H9 (cell line): ENCODE data around the gene PROCR. TPM values are rescaled to one million over a fixed set of nuclear protein-coding genes. Genes with fewer than 3 reads are reported as not detected.

Experiments used
- DNase-seq: peaks from one replicate; pipeline ENCODE4 v3.0.0-alpha.2; 2017
- H2AFZ ChIP-seq: one replicate; pipeline ENCODE4 v1.6.1; 2013; ENCODE audit warnings: mild to moderate bottlenecking, low read length, control low read depth, moderate library complexity
- H2AK5ac ChIP-seq: 2 replicates; pipeline ENCODE4 v1.6.1; 2013; ENCODE audit warnings: low read length, control low read depth, mixed read lengths; ENCODE audit not compliant: insufficient read length
- H2BK120ac ChIP-seq: one replicate; pipeline ENCODE4 v1.6.1; 2013; ENCODE audit warnings: low read depth, mild to moderate bottlenecking, low read length, control low read depth, inconsistent platforms; ENCODE audit not compliant: poor library complexity, severe bottlenecking
- H2BK12ac ChIP-seq: 2 replicates; pipeline ENCODE4 v1.6.1; 2013; ENCODE audit warnings: low read length, control low read depth, mixed read lengths, low read depth; ENCODE audit not compliant: insufficient read length
- H2BK15ac ChIP-seq: 2 replicates; pipeline ENCODE4 v1.6.1; 2013; ENCODE audit warnings: low read depth, low read length, control low read depth
- H2BK20ac ChIP-seq: one replicate; pipeline ENCODE4 v1.6.1; 2013; ENCODE audit warnings: low read depth, mild to moderate bottlenecking, low read length, control low read depth, inconsistent platforms; ENCODE audit not compliant: poor library complexity, severe bottlenecking
- H2BK5ac ChIP-seq: 2 replicates; pipeline ENCODE4 v1.6.1; 2013; ENCODE audit warnings: low read length, control low read depth, mixed read lengths; ENCODE audit not compliant: insufficient read length
- H3K14ac ChIP-seq: 2 replicates; pipeline ENCODE4 v1.6.1; 2013; ENCODE audit warnings: low read length, control low read depth; ENCODE audit not compliant: insufficient read depth
- H3K18ac ChIP-seq: 2 replicates; pipeline ENCODE4 v1.6.1; 2013; ENCODE audit warnings: low read depth, mild to moderate bottlenecking, mixed read lengths, low read length, control low read depth; ENCODE audit not compliant: insufficient read length
- H3K23ac ChIP-seq: 2 replicates; pipeline ENCODE4 v1.6.1; 2013; ENCODE audit warnings: low read length, control low read depth, mixed read lengths, low read depth; ENCODE audit not compliant: insufficient read length
- H3K23me2 ChIP-seq: 2 replicates; pipeline ENCODE4 v1.6.1; 2013; ENCODE audit warnings: low read depth, mild to moderate bottlenecking, mixed read lengths, low read length, control low read depth; ENCODE audit not compliant: insufficient read length, poor library complexity, severe bottlenecking
- H3K27ac ChIP-seq: 2 replicates; pipeline ENCODE4 v1.5.1; 2013; ENCODE audit warnings: low read length, control low read depth, mixed read lengths, low read depth; ENCODE audit not compliant: insufficient read length
- H3K27me3 ChIP-seq: 2 replicates; pipeline ENCODE4 v1.6.1; 2013; ENCODE audit warnings: low read length, control low read depth, inconsistent platforms; ENCODE audit not compliant: insufficient read depth
- H3K4ac ChIP-seq: 2 replicates; pipeline ENCODE4 v1.6.1; 2013; ENCODE audit warnings: low read depth, mild to moderate bottlenecking, control low read depth, inconsistent platforms, low read length, moderate library complexity
- H3K4me1 ChIP-seq: 2 replicates; pipeline ENCODE4 v1.6.1; 2013; ENCODE audit warnings: low read length, control low read depth, inconsistent platforms; ENCODE audit not compliant: insufficient read depth
- H3K4me2 ChIP-seq: 2 replicates; pipeline ENCODE4 v1.6.1; 2013; ENCODE audit warnings: low read length, control low read depth, mixed read lengths; ENCODE audit not compliant: insufficient read length, insufficient read depth
- H3K56ac ChIP-seq: 2 replicates; pipeline ENCODE4 v1.6.1; 2013; ENCODE audit warnings: low read depth, mild to moderate bottlenecking, mixed read lengths, low read length, control low read depth; ENCODE audit not compliant: insufficient read length
- H3K79me1 ChIP-seq: 2 replicates; pipeline ENCODE4 v1.6.1; 2013; ENCODE audit warnings: low read depth, mild to moderate bottlenecking, moderate library complexity, low read length, control low read depth, inconsistent platforms; ENCODE audit not compliant: insufficient read depth, poor library complexity, severe bottlenecking
- H3K79me2 ChIP-seq: 2 replicates; pipeline ENCODE4 v1.6.1; 2013; ENCODE audit warnings: low read length, control low read depth, inconsistent platforms; ENCODE audit not compliant: insufficient read depth
- H3K9ac ChIP-seq: 2 replicates; pipeline ENCODE4 v1.6.1; 2013; ENCODE audit warnings: low read length, control low read depth, mixed read lengths; ENCODE audit not compliant: insufficient read length; ENCODE audit errors: extremely low read depth
- H3K9me3 ChIP-seq: one replicate; pipeline ENCODE4 v1.6.1; 2013; ENCODE audit warnings: low read depth, low read length, inconsistent platforms; ENCODE audit not compliant: control insufficient read depth
- H3T11ph ChIP-seq: one replicate; pipeline ENCODE4 v1.6.1; 2013; ENCODE audit warnings: mild to moderate bottlenecking, low read length, control low read depth, inconsistent platforms
- H4K20me1 ChIP-seq: one replicate; pipeline ENCODE4 v1.6.1; 2013; ENCODE audit not compliant: control insufficient read depth, insufficient read length, insufficient read depth
- H4K5ac ChIP-seq: 2 replicates; pipeline ENCODE4 v1.6.1; 2013; ENCODE audit warnings: low read depth, mild to moderate bottlenecking, mixed read lengths, low read length, control low read depth; ENCODE audit not compliant: insufficient read length
- H4K8ac ChIP-seq: replicated peaks from 2 replicates; pipeline ENCODE4 v1.6.1; 2013; ENCODE audit warnings: low read length, control low read depth, mixed read lengths, low read depth; ENCODE audit not compliant: insufficient read length
- H4K91ac ChIP-seq: 2 replicates; pipeline ENCODE4 v1.6.1; 2013; ENCODE audit warnings: low read depth, mild to moderate bottlenecking, moderate library complexity, mixed read lengths, low read length, control low read depth; ENCODE audit not compliant: insufficient read length
- H3K27ac Mint-ChIP-seq, 3 experiments: 2 replicates in 2 of 3; 3 replicates in 1 of 3; pipeline ENCODE4 v1.8.0; 2020 to 2021; ENCODE audit warnings: mixed read lengths in 3 of 3, mild to moderate bottlenecking in 1 of 3, moderate library complexity in 1 of 3
- H3K27me3 Mint-ChIP-seq: 2 replicates; pipeline ENCODE4 v1.8.0; 2021; ENCODE audit warnings: low read depth, mild to moderate bottlenecking, moderate library complexity, mixed read lengths
- H3K36me3 Mint-ChIP-seq, 3 experiments: 2 replicates in 2 of 3; 3 replicates in 1 of 3; pipeline ENCODE4 v1.8.0; 2020 to 2021; ENCODE audit warnings: low read depth in 3 of 3, mixed read lengths in 3 of 3; ENCODE audit not compliant: insufficient read depth in 1 of 3
- H3K4me1 Mint-ChIP-seq, 2 experiments: 2 replicates each; pipeline ENCODE4 v1.8.0; 2020; ENCODE audit warnings: mixed read lengths in 2 of 2
- H3K4me3 Mint-ChIP-seq, 2 experiments: 2 replicates in 1 of 2; 3 replicates in 1 of 2; pipeline ENCODE4 v1.8.0; 2020 to 2021; ENCODE audit warnings: mild to moderate bottlenecking in 2 of 2, mixed read lengths in 2 of 2, moderate library complexity in 1 of 2
- H3K9me3 Mint-ChIP-seq, 2 experiments: 2 replicates in 1 of 2; 3 replicates in 1 of 2; pipeline ENCODE4 v1.8.0; 2020; ENCODE audit warnings: mild to moderate bottlenecking in 2 of 2, mixed read lengths in 2 of 2, moderate library complexity in 1 of 2
- WGBS: extraction: QIAGEN DNeasy Blood & Tissue Kit; methylation state at CpG from one replicate; pipeline ENCODE4 v1.1.7; 2013; ENCODE audit warnings: missing lambda C conversion rate, low lambda C conversion rate, mixed read lengths; ENCODE audit not compliant: insufficient read length; ENCODE audit errors: extremely low coverage; 5-methylcytosine and 5-hydroxymethylcytosine counted together
- total RNA-seq: library from RNA; stranded (reverse); gene quantifications from 2 replicates; pipeline ENCODE4 v1.2.1, GENCODE V29; 2021
- TF ChIP-seq, protein P1 (sequence below): fragments of 200-600 bp; sonication (generic); conservative IDR thresholded peaks from 3 replicates; pipeline ENCODE4 v1.8.0; 2021; ENCODE audit warnings: antibody characterized with exemption, mild to moderate bottlenecking

The PROCR gene
- total RNA-seq, 1 experiment from 2014 or later, result 6.4 TPM

DNA sequence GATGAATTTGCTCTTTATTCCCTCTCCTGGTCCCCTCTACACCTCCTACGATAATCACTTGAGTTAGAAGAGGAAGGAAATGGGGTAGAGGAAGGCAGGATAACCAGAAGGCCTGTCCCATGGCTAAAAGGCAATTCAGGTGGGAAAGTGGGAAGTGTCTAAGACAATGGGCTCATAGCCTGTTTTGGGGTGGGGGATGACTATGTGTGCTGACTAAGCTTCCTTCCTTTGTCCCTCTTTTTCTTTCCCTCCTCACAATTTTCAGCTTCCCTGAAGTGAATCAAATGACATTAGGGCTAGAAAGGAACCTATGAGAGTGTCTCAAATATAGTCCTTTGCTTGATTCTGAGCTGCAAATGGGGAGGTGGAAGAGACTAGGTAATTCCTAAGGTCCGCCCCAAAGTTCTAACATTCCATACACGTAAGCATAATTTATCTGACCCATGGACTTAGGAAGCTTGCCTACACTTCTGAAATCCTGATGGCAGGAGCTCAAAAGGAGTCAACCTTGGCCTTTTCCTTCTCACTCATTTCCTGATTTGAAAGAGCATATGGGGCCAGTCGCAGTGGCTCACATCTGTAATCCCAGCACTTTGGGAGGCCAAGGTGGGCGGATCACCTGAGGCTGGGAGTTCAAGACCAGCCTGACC lies 49.0 kb upstream of the PROCR start:
- Histone ChIP-seq H3K4ac (no peak overlapping the region), H3K56ac (no peak overlapping the region), H4K20me1 (no peaks in the 10 kb centered on the region), H3T11ph (no peak overlapping the region), H3K9me3 (no peaks in the 10 kb centered on the region), H3K23me2 (no peaks in the 10 kb centered on the region), H2AK5ac (no peak overlapping the region), H3K14ac (no peak overlapping the region), H4K8ac (no peak overlapping the region), H2BK15ac (no peak overlapping the region), H3K79me1 (no peaks in the 10 kb centered on the region), H3K27me3 (no peaks in the 10 kb centered on the region), H2BK5ac (no peak overlapping the region), H4K5ac (no peak overlapping the region), H2BK12ac (no peak overlapping the region), H3K18ac (no peak overlapping the region), H3K23ac (no peak overlapping the region), H2AFZ (no peak overlapping the region), H3K4me1 (no peaks in the 10 kb centered on the region), H3K4me2 (no peak overlapping the region), H3K79me2 (no peaks in the 10 kb centered on the region), H3K9ac (no peak overlapping the region), H3K27ac (no peak overlapping the region), H2BK20ac (no peak overlapping the region), H2BK120ac (no peak overlapping the region), H4K91ac (no peak overlapping the region)
- Mint-ChIP-seq H3K27me3 (no peaks in the 10 kb centered on the region), H3K36me3 (peaks cover 3 to 74% (median 68%) of the 10 kb centered on the region in 3 experiments; a peak in 5 of 7 replicates), H3K27ac (peak overlapping the region in 1 of 3 experiments; percentile 45; a peak in 1 of 7 replicates), H3K9me3 (no peaks in the 10 kb centered on the region), H3K4me1 (no peaks in the 10 kb centered on the region), H3K4me3 (no peak overlapping the region)
- DNase-seq, result no peak
- WGBS, result no CpG with 5 or more reads among the region's 5 CpGs
- TF ChIP-seq, protein P1, sequence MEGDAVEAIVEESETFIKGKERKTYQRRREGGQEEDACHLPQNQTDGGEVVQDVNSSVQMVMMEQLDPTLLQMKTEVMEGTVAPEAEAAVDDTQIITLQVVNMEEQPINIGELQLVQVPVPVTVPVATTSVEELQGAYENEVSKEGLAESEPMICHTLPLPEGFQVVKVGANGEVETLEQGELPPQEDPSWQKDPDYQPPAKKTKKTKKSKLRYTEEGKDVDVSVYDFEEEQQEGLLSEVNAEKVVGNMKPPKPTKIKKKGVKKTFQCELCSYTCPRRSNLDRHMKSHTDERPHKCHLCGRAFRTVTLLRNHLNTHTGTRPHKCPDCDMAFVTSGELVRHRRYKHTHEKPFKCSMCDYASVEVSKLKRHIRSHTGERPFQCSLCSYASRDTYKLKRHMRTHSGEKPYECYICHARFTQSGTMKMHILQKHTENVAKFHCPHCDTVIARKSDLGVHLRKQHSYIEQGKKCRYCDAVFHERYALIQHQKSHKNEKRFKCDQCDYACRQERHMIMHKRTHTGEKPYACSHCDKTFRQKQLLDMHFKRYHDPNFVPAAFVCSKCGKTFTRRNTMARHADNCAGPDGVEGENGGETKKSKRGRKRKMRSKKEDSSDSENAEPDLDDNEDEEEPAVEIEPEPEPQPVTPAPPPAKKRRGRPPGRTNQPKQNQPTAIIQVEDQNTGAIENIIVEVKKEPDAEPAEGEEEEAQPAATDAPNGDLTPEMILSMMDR, result no peak
